GM18909 (cell line): ENCODE data around the gene BCL2L13.

Source experiments
- ATAC-seq: cut with Tn5 transposase; IDR thresholded peaks from one replicate; pipeline ENCODE4 v1.9.1; 2021; ENCODE audit warnings: mild to moderate bottlenecking; ENCODE audit not compliant: unreplicated experiment, poor library complexity

Gene BCL2L13

GRCh38 chr22:17775781-17776465, 137.4 kb downstream of the BCL2L13 start:
- ATAC-seq, result no peak

GRCh38 chr22:17777005-17777716, 138.6 kb downstream of the BCL2L13 start:
- ATAC-seq, result peak; percentile 33

- ATAC-seq, result no peak
Observed at GRCh38 chr22:17777717-17778044, 139.1 kb downstream of the BCL2L13 start.

- no peak for ATAC-seq
Observed at GRCh38 chr22:17778412-17778976, 139.9 kb downstream of the BCL2L13 start.

GRCh38 chr22:17779286-17780115, 140.9 kb downstream of the BCL2L13 start:
- ATAC-seq, result no peak

GRCh38 chr22:17780116-17780740, 141.7 kb downstream of the BCL2L13 start:
- ATAC-seq, result no peak
